VCaP (cell line): ENCODE measurements around the gene SELENOM.
"Not testable (repeated sequence)": the region's sequence is repeated elsewhere in the genome, so short reads cannot be mapped to it uniquely, and the experiment has no call there.

ENCODE experiments used
- H3K27ac ChIP-seq: fragments of 450-650 bp; 2 replicates; pipeline ENCODE4 v1.5.1; 2017
- TF ChIP-seq, protein P1 (sequence below): fragments of 450-650 bp; conservative IDR thresholded peaks from 2 replicates; pipeline ENCODE4 v1.5.1; 2017; ENCODE audit warnings: mild to moderate bottlenecking, moderate library complexity

Gene SELENOM

DNA sequence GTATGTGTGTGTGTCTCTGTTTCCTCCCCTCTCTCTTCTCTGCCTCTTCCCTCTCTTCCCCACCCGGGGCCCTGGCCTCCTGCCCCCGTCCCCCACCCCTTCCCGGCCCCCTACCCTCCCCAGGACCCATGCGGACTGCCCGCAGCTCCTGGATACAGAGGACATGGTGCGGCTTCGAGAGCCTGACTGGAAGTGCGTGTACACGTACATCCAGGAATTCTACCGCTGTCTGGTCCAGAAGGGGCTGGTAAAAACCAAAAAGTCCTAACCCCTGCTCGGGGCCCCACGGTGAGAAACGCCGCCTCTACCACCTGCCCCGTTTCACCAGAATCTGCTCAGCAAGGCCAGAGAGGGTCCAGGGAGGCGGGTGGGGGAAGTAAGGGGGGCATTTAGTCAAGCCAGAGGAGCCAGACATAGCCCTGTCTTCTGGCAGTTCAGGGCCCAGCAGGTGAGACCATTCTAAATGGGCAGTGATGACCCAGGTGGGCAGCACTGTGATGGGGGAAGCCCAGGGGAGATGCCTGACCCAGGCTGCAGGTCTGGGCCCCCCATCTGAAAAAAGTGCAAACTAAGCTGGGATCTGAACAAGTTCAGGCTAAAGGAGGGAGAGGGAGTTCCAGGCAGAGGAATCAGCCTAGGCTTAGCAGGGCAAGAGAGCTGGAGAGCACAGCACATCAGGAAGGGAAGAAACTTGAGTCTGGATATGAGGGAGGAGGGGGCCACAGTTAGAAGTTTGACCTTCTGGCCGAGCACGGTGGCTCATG lies 6.4 kb downstream of the SELENOM start:
- TF ChIP-seq, protein P1, sequence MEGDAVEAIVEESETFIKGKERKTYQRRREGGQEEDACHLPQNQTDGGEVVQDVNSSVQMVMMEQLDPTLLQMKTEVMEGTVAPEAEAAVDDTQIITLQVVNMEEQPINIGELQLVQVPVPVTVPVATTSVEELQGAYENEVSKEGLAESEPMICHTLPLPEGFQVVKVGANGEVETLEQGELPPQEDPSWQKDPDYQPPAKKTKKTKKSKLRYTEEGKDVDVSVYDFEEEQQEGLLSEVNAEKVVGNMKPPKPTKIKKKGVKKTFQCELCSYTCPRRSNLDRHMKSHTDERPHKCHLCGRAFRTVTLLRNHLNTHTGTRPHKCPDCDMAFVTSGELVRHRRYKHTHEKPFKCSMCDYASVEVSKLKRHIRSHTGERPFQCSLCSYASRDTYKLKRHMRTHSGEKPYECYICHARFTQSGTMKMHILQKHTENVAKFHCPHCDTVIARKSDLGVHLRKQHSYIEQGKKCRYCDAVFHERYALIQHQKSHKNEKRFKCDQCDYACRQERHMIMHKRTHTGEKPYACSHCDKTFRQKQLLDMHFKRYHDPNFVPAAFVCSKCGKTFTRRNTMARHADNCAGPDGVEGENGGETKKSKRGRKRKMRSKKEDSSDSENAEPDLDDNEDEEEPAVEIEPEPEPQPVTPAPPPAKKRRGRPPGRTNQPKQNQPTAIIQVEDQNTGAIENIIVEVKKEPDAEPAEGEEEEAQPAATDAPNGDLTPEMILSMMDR = no peak
- H3K27ac ChIP-seq = no peak overlapping the region

DNA sequence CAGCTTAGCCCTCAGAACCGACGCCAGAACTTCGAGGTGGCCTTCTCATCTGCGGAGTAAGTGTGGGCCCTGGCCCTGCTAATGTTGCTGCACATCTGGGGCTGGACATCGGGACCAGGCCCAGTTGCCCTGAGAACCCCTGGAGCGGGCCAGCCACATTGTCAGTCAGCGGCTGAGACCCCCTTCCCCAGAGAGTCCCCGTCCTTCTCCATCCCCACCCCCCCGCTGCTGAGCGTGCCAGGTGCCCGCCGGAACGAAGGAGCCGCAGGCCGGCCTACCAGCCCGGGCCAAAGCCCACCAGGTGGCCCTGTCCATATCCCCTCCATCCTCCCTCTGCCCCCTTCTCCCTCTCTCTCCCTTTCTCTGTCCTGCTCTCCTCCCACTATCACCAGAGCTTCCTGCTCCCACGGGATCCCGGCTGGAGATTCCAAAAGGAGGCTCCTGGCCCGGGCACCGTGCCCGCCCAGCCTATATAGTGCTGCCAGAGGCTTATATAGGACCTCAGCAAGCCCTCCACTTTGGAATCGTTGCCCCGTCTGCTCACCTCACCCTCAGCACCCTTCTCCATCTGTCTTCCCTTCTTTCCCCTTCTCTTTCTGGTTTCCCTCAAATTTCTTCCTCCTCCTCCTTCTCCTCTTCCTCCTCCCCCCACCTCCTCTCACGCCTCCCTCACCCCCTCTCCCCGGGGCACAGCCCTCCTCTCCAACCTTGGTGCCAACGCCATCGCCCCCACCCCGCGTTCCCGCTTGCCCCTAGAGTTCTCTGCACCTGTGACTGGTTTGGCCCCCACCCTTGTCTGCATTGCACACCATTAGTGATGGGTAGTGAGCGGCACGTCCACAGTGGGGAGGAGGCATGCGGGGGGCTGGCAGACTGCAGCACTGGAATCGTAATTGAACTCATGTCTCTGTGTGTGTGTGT lies 7.3 kb downstream of the SELENOM start:
- TF ChIP-seq, protein P1 = no peak

DNA sequence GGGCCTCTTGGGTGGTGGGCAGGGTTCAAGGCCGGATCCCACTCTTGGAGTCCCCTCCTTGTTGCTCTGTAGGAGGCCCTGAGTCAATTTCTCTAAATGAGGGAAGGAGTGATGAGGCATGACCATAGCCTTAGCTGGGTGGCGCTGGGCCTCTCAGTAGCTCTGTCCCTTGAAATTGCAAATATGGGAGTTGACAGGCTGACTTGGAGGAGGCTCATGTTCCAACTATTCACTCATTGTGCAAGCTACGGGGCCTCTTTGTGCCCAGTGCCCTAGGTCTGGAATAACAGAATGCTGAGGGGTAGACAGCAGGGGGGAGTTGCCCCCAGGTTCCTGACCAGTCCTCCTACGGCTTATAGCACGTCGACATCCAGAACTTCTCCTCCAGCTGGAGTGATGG lies 8.0 kb downstream of the SELENOM start:
- TF ChIP-seq, protein P1 = no peak
- no peak overlapping the region for H3K27ac ChIP-seq

More for the DNA sequence above, 7.3 kb downstream of the SELENOM start:
- no peak overlapping the region for H3K27ac ChIP-seq

DNA sequence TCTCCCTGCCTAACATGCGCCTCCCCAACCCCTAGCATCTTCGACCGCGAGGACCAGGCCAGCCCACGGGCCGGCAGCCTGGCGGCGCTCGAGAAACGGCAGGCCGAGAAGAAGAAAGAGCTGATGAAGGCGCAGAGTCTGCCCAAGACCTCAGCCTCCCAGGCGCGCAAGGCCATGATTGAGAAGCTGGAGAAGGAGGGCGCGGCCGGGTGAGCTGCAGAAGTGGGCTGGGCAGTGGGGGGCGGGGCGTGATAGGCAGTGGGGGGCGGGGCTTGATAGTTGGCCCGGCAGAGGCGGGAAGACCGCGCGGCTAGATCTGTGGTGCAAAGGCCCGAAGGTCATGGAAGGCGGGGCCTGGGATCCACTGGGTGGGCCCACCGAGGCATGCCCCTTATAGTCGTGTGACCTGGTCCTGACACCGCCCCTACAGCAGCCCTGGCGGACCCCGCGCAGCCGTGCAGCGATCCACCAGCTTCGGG lies 8.7 kb downstream of the SELENOM start:
- no peak overlapping the region for H3K27ac ChIP-seq
- TF ChIP-seq, protein P1 = no peak

DNA sequence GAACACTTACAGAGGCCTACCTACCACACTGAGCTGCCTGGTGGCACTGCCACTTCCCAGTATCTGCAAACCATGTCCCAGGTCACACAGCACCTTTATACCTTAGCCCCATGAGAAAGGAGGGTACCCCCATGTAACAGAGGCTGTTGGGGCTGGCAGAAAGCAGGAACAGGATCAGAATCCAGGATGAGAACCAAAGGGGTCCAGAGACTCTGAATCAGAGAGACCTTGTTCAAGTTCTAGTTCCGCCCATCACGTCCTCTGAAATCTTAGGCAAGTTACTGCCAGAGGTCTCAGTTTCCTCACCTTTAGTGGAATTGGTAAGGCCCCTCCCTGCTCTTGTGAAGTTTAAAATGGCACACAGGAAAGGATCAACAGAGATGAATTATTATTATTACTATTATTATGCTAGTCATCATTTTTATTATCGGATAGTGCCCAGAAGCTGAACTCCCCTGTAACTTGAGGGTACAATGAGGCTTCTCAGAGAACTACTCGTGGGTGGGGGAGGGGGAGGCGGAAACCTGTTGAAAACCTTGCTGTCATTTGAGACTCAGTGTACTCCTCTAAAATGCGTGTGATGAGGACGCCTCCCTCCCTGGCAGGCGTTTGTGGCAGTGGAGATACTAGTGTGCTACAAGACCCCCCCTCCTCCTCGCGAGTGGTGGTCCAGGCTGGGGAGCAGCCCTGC lies 9.3 kb downstream of the SELENOM start:
- no peak overlapping the region for H3K27ac ChIP-seq
- TF ChIP-seq, protein P1 = no peak

DNA sequence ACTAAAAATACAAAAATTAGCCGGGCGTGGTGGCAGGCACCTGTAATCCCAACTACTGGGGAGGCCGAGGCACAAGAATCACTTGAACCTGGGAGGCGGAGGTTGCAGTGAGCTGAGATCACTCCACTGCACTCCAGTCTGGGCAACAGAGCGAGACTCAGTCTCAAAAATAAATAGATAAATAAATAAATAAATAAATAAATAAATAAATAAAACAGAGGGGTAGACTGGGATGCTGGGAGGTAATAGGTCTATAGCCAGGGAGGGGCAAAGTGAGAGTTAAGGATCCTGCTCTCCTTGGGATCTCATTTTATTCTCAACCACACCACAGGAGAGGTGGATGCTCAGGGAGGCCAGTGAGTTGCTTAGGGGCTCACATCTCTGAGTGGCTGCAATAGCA lies 9.8 kb downstream of the SELENOM start:
- not testable (repeated sequence) for H3K27ac ChIP-seq

DNA sequence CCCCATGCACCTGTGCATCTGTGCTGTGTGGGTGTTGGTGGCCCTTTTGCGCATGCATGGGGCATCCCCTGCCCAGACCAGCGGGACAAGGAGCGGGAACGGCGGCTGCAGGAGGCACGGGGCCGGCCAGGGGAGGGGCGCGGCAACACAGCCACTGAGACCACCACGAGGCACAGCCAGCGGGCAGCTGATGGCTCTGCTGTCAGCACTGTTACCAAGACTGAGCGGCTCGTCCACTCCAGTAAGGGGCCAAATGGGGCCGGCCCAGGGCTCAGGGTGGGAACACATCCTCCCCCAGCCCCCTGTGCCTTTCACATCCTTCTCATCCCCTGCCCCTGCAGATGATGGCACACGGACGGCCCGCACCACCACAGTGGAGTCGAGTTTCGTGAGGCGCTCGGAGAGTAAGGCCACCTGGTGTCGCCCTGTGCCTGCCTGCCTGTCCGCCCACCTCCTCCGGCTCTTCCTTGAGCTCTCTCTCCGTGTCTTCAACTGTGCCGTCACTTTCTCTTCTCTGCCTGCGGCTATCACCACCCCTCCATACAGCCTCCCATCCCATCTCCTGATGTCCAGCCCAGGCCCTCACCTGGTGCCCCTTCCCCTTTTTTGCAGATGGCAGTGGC lies 10.6 kb downstream of the SELENOM start:
- TF ChIP-seq, protein P1 = no peak

More for the DNA sequence above, 10.6 kb downstream of the SELENOM start:
- no peak overlapping the region for H3K27ac ChIP-seq
